Hepatic stellate cell (primary cell): ENCODE results near the gene MRPL36.
"Not testable (repeated sequence)": the region's sequence is repeated elsewhere in the genome, so short reads cannot be mapped to it uniquely, and the experiment has no call there.

Experiments
- DNase-seq: peaks from one replicate; pipeline ENCODE4 v3.0.0; 2011; ENCODE audit warnings: low spot score

The MRPL36 gene

GRCh38 chr5:1832511-1833250 is 33.0 kb upstream of the MRPL36 start:
- no peak for DNase-seq

GRCh38 chr5:1831677-1832313 is 32.2 kb upstream of the MRPL36 start:
- no peak for DNase-seq

- DNase-seq: no peak
Measured at GRCh38 chr5:1831257-1831656, 31.6 kb upstream of the MRPL36 start.

- no peak for DNase-seq
Measured at GRCh38 chr5:1830571-1831228, 31.1 kb upstream of the MRPL36 start.

- no peak for DNase-seq
Measured at GRCh38 chr5:1827886-1828397, 28.3 kb upstream of the MRPL36 start.

- no peak for DNase-seq
Measured at GRCh38 chr5:1827025-1827885, 27.6 kb upstream of the MRPL36 start.

- DNase-seq: no peak
Measured at GRCh38 chr5:1826235-1826980, 26.8 kb upstream of the MRPL36 start.

- DNase-seq: no peak
Measured at GRCh38 chr5:1824903-1825841, 25.5 kb upstream of the MRPL36 start.

- DNase-seq: no peak
Measured at GRCh38 chr5:1824109-1824821, 24.6 kb upstream of the MRPL36 start.

- no peak for DNase-seq
Measured at GRCh38 chr5:1823381-1824034, 23.9 kb upstream of the MRPL36 start.

- DNase-seq: no peak
Measured at GRCh38 chr5:1821862-1822261, 22.2 kb upstream of the MRPL36 start.

- DNase-seq: no peak
Measured at GRCh38 chr5:1820926-1821325, 21.3 kb upstream of the MRPL36 start.

GRCh38 chr5:1820381-1820780 is 20.7 kb upstream of the MRPL36 start:
- no peak for DNase-seq

- DNase-seq: no peak
Measured at GRCh38 chr5:1819458-1819857, 19.8 kb upstream of the MRPL36 start.

GRCh38 chr5:1818784-1819183 is 19.1 kb upstream of the MRPL36 start:
- no peak for DNase-seq

- no peak for DNase-seq
Measured at GRCh38 chr5:1817261-1818043, 17.8 kb upstream of the MRPL36 start.

GRCh38 chr5:1816495-1817089 is 17.0 kb upstream of the MRPL36 start:
- DNase-seq: not testable (repeated sequence)

GRCh38 chr5:1815881-1816292 is 16.2 kb upstream of the MRPL36 start:
- DNase-seq: no peak
